ENCODE results near the gene TRABD. TPM values are rescaled to one million over a fixed set of nuclear protein-coding genes. Genes with fewer than 3 reads are reported as not detected.
"Not testable (repeated sequence)": the region's sequence is repeated elsewhere in the genome, so short reads cannot be mapped to it uniquely, and the experiment has no call there.

TRABD gene
- total RNA-seq (2014; rRNA removed; shearing (Covaris generic)) = 73.9 and 83.5 TPM in 2 replicates

GRCh38 chr22:50185375-50186087 is at the start of gene TRABD:
TRABD (plus strand) TSS chr22:50185913; CDS start chr22:50193061, 7,148 bp downstream.
- peak; percentile 83 for DNase-seq (ENCODE audit: low spot score)
- in situ Hi-C loops (cut with HindIII; ENCODE audit: low sequenced_read_pairs) = no loop called here

GRCh38 chr22:50136581-50137015 is 49.1 kb upstream of the TRABD start:
- in situ Hi-C loops (cut with HindIII; ENCODE audit: low sequenced_read_pairs) = no loop called here

GRCh38 chr22:50137277-50137676 is 48.4 kb upstream of the TRABD start:
- DNase-seq (ENCODE audit: low spot score); in situ Hi-C loops (cut with HindIII; ENCODE audit: low sequenced_read_pairs): not testable (repeated sequence)

More at GRCh38 chr22:50136581-50137015, 49.1 kb upstream of the TRABD start:
- no peak for DNase-seq (ENCODE audit: low spot score)

- no peak for DNase-seq (ENCODE audit: low spot score)
- in situ Hi-C loops (cut with HindIII; ENCODE audit: low sequenced_read_pairs) = no loop called here
Observed at GRCh38 chr22:50138041-50138440, 47.7 kb upstream of the TRABD start.

GRCh38 chr22:50138988-50139387 is 46.7 kb upstream of the TRABD start:
- no peak for DNase-seq (ENCODE audit: low spot score)
- in situ Hi-C loops (cut with HindIII; ENCODE audit: low sequenced_read_pairs) = no loop called here

- no peak for DNase-seq (ENCODE audit: low spot score)
- in situ Hi-C loops (cut with HindIII; ENCODE audit: low sequenced_read_pairs) = no loop called here
Observed at GRCh38 chr22:50139843-50140415, 45.8 kb upstream of the TRABD start.

GRCh38 chr22:50140615-50141014 is 45.1 kb upstream of the TRABD start:
- in situ Hi-C loops (cut with HindIII; ENCODE audit: low sequenced_read_pairs) = no loop called here
- DNase-seq (ENCODE audit: low spot score) = no peak

- in situ Hi-C loops (cut with HindIII; ENCODE audit: low sequenced_read_pairs) = no loop called here
- DNase-seq (ENCODE audit: low spot score) = no peak
Observed at GRCh38 chr22:50141462-50141861, 44.3 kb upstream of the TRABD start.

GRCh38 chr22:50141891-50142363 is 43.8 kb upstream of the TRABD start:
- in situ Hi-C loops (cut with HindIII; ENCODE audit: low sequenced_read_pairs) = no loop called here
- no peak for DNase-seq (ENCODE audit: low spot score)

GRCh38 chr22:50143096-50143495 is 42.6 kb upstream of the TRABD start:
- DNase-seq (ENCODE audit: low spot score) = no peak
- in situ Hi-C loops (cut with HindIII; ENCODE audit: low sequenced_read_pairs) = no loop called here

GRCh38 chr22:50144005-50144614 is 41.6 kb upstream of the TRABD start:
- no peak for DNase-seq (ENCODE audit: low spot score)
- in situ Hi-C loops (cut with HindIII; ENCODE audit: low sequenced_read_pairs) = no loop called here

GRCh38 chr22:50145721-50146438 is 39.8 kb upstream of the TRABD start:
- in situ Hi-C loops (cut with HindIII; ENCODE audit: low sequenced_read_pairs) = no loop called here
- DNase-seq (ENCODE audit: low spot score) = no peak

GRCh38 chr22:50146439-50147238 is 39.1 kb upstream of the TRABD start:
- in situ Hi-C loops (cut with HindIII; ENCODE audit: low sequenced_read_pairs) = no loop called here
- peak; percentile 91 for DNase-seq (ENCODE audit: low spot score)

GRCh38 chr22:50147258-50148165 is 38.2 kb upstream of the TRABD start:
- DNase-seq (ENCODE audit: low spot score); in situ Hi-C loops (cut with HindIII; ENCODE audit: low sequenced_read_pairs): not testable (repeated sequence)

- no peak for DNase-seq (ENCODE audit: low spot score)
- in situ Hi-C loops (cut with HindIII; ENCODE audit: low sequenced_read_pairs) = no loop called here
Observed at GRCh38 chr22:50148166-50148500, 37.6 kb upstream of the TRABD start.

GRCh38 chr22:50148991-50149721 is 36.6 kb upstream of the TRABD start:
- DNase-seq (ENCODE audit: low spot score) = peak; percentile 98
- in situ Hi-C loops (cut with HindIII; ENCODE audit: low sequenced_read_pairs) = no loop called here

All from G401 (cell line).